ENCODE data around the gene ARHGEF10L.
"Not testable (repeated sequence)": the region's sequence is repeated elsewhere in the genome, so short reads cannot be mapped to it uniquely, and the experiment has no call there.

ARHGEF10L gene

DNA sequence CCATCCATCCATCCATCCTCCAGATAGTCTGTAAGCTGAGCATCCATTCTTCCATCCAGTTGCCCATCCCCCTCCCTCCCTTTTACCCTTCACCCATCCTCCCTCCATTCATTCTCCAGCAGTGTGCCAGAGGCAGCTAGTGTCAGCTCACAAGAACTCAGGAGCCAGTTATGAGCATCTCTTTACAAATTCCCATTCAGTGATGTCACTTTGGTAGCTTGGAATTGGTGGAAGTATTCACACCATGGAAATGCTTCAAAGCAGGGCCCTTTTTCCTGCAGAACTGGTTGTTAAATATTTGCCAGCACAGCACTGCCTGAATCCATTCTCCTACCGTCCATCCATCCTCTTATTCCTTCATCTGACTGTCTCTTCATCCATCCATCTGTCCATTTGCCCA, 72.5 kb downstream of the ARHGEF10L start:
- peak; percentile 80 for DNase-seq

DNA sequence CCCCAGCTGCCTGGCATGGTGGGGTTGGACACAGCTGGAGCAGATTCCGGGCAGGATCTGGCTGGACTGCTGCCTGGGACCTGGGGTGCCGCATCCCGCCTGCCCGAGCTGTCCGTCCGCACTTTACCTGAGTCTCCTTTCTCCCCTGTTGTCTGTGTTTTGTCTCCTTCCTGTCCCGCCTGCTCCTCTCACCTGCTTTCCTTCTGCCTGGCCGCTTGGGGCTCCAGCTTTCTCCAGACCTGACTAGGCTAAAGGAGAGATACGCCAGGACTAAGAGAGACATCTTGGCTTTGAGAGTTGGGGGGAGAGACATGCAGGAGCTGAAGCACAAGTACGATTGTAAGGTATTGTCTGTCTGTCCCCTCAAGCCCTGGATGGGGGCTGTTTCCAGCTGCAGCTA, 73.3 kb downstream of the ARHGEF10L start:
- DNase-seq = no peak

DNA sequence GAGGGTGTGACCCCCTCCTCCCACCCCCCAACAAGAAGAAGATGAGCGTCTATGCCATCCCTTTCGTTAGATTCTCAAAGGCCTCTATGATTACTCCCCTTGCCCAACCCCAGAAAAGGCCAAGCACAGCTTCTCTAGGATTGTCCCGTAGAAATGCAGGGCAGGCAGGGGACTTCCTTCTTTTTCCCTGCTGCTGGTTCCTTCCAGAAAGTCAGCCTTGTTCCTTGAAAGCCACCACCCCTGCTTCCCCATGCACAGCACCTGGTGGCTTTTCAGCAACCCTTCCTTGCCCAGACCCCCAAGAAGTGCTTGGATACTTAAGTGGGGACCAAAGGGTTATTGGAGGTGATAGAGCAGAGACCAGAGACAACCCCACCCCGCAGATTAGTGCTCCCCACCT, 75.1 kb downstream of the ARHGEF10L start:
- DNase-seq = no peak

DNA sequence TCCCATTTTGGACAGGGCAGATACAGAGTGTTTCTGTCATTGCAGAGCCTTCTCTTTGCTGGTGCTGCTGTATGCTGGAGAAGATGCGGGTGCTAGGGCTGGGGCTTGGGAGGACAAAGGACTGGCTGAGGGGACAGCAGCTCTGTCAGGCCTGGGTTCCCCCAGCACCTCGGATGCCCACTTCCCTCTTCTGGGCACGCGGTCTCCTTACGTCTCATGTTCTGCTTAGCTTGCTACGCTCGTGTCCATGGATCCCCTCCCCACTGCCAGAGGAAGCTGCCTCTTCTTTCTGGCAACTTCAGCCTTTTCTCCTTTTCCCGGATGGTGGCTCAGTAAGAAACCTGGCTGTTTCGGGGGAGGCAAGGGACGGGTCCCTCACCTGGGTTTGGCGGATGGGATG, 75.7 kb downstream of the ARHGEF10L start:
- DNase-seq = no peak

DNA sequence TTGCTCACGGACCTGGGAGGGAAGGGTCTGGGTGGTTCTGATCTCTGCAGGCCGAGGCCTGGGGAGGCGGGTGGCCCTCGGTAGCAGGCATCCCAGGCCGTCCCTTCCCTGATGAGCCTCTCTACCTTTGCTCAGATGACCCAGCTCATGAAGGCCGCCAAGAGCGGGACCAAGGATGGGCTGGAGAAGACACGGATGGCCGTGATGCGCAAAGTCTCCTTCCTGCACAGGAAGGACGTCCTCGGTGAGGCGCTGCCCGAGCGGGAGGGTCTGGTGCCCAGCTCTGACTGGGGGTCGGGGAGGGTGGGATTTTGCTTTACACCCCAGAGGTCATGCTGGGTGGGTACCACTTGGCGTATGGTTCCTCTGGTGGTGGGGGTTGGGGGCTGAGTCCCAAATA, 76.5 kb downstream of the ARHGEF10L start:
- DNase-seq = no peak

DNA sequence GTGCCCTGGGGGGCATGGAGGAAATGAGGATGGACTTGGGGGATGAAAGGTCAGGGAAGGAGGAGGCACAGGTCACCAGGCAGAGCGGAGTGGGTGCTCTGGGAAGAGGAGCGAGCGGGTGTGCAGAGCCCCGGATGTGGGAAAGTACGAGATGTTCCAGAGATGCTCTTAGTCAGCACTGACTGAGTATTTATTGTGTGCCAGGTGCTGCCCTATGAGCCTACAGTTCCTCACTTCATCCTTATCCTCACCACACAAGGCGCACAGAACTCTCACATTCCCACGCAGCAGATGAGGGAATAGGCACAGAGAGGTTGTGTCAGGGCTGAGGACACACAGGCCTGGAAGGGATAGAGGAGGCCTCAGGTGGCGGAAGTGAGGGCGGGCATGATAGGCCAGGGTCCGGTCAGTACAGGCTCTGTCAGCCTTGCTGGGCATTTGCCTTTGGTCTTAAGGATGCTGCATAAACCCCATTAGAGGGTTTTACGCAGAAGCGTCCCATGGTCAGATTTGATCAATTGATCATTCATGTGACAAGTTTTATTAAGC, 77.3 kb downstream of the ARHGEF10L start:
- DNase-seq = no peak

DNA sequence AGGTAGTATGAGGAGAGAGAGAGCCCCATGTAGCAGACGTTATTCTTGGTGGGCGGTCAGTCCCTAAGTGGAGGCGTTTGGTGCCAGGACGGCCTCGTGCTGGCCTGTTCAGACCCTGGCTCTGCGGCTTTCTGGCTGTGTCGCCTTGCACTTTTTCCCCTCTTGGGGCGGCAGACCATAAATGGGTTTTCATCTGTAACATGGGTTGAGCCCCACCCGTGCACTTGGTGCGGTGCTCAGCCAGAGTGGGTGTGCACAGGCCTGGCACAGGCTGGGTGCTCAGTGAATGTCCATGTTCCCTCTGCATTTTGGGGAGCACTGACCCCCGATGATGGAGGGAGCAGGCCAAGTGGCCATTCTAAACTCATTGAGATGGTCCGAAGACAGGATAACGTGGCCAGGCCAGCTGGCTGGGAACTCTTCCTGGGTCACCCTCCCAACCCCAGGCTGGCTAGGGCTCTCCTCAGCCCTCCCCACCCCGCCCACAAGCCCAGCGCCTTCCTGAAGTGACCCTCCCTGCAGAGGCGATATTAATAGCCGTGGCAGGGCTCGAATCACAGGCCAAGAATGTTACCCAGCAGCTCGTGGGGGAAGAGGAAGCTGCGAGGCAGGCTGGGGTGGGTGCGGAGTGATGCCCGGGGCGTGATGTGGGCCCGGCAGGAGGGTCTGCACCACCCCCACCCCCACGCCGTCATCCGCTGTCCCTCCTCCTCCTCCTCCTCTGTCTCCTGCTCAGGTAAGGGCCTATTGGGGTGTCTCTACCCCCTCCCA, 78.5 kb downstream of the ARHGEF10L start:
- peak; percentile 49 for DNase-seq

DNA sequence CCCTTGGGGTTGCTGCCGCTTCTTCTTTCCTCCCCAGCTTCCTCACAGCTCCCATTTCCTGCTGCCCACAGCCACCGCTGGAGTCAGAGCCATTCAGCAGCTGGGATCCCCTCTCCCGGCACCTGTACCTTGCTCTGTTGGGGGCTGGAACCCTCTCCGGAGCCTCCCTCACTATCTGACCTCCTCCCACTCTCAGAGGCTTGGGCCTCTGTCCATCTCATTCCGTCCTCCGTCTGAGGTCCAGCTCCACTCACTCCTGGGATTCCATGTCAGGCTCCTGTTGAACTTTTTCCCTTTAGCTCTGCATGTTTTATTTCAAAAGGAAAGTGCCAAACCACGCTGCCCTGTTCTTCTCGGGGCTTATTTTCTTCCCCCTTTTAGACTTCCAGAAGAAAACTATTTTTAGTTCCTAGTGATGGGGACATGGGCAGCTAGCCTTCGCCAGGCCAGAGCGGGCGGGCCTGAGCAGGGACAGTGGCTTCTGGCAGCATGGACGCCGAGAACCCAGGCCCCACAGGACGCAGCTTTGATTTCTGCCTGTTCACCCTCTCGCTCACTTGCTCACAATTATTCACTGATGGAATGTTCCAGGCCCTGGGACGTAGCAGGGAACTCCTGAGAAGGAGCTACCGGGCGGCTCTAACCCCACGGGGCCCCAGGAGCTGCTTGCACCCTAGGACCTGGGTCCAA, 79.2 kb downstream of the ARHGEF10L start:
- DNase-seq = no peak

DNA sequence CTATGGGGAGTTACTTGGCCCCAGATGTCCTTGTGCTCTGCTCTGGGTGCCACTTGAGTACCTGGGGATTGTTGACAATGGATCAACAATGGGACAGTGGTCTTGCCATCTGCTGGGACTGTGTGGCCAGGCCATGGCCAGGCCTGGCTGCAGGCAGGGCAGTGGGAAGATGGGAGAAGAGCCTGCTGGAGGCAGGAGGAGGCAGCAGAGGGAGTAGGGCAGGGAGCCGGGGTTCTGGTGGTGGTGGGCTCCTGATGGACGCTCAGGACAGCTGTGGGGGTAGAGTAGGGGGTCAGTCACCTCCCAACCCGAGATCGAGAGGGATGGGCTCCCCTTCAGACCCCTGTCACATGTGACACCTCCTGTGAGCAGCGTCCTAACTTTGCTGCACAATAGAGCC, 81.0 kb downstream of the ARHGEF10L start:
- DNase-seq = no peak

DNA sequence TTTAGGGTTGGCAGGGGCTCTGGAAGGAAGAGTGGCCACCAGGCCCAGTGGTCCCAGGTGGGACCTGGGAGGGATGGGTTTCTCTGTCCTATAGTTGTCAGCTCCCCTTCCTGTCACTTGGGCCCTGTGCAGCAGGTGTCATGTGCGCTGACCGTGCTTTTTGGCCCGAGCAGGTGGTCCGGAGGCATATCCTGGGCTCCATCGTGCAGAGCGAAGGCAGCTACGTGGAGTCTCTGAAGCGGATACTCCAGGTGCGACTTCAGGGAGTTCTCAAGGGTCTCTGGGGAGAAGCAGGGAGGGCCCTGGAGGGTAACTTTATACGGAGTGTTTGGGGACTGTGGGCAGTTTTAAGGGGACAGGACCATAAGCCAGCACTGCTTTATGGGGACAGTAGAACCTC, 82.2 kb downstream of the ARHGEF10L start:
- DNase-seq = no peak

DNA sequence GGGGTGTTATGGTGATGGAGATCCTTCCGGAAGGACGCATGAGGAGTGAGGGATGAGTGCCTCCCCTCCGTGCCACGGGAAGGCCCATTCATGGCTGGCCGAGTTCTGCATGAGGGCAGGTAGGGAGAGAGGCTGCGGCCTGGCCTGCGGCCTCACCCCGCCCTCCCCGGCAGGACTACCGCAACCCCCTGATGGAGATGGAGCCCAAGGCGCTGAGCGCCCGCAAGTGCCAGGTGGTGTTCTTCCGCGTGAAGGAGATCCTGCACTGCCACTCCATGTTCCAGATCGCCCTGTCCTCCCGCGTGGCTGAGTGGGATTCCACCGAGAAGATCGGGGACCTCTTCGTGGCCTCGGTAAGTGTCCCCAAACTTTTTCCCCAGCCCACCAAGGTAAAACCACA, 83.3 kb downstream of the ARHGEF10L start:
- no peak for DNase-seq

DNA sequence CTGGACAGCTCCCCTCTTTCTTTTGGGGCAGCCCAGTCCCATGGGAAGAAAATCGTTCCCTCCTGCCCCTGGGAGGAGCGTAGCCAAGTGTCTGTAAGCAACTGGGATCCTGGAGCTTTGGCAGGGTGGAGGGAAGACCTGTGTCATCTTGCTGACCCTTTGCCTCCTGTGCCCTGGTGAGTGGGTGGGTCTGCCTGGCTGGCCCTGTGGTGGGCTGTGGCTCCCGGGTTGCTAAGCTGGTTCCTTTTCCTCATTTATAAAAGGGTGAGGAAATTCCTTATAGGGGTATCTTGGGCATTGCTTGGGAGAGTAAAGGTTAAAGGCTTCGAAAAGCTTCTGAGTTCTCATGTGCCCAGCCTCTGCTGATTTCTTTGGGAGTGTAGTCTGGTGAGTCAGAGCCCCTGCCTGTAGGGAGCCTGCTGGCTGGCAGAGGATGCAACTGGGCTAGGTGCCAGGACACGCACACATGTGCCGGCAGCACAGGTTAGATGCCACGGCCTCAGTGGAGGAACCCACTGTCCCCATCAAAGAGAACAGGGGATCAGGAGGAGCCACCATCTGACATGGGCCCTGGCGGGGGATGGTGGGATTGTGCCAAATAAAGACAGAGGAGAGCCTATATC, 85.2 kb downstream of the ARHGEF10L start:
- peak; percentile 54 for DNase-seq

DNA sequence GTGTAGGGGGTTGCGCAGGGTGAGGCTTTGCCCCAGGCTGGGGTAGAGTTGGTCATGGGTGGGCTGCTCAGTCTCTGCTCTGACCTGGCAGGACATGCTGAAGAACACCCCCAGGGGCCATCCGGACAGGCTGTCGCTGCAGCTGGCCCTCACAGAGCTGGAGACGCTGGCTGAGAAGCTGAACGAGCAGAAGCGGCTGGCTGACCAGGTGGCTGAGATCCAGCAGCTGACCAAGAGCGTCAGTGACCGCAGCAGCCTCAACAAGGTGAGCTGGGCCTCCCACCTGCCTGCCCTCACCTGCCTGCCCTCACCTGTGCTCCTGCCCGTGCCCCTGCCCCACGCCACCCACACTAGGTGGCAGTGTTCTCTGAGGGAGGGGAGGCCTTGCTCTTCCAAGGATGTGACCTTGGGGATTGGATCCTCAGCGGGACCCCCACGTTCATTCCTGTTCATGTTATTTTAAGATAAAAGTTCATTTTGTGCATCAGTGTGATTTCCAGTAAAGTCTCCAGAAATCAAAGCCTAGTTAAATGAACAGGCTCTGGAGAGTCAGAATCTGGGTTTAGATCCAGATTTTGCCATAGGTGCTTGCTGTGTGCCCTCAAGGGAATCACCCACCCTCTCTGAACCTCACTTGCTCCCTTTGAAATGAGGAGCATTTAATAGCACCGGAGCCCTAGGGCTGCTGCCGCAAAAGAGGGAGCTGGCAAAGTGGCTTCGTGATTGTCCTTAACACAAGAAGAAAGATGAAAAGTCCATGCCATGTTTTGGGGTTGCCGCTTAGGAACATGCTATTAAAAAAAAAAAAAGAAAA, 87.9 kb downstream of the ARHGEF10L start:
- no peak for DNase-seq

DNA sequence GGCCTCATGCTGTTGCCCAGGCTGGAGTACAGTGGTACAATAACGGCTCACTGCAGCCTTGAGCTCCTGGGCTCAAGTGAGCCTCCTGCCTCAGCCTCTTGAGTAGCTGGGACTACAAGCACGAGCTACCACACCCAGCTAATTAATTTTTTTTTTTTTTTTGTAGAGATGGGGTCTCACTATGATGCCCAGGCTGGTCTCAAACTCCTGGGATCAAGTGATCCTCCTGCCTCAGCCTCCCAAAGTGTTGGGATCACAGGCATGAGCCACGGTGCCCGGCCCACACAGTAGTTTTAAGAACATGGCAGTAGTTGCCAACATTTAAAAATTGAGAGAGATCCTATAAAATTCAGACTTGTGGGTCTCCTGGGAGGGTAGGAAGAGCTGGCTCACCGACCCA, 89.5 kb downstream of the ARHGEF10L start:
- not testable (repeated sequence) for DNase-seq

DNA sequence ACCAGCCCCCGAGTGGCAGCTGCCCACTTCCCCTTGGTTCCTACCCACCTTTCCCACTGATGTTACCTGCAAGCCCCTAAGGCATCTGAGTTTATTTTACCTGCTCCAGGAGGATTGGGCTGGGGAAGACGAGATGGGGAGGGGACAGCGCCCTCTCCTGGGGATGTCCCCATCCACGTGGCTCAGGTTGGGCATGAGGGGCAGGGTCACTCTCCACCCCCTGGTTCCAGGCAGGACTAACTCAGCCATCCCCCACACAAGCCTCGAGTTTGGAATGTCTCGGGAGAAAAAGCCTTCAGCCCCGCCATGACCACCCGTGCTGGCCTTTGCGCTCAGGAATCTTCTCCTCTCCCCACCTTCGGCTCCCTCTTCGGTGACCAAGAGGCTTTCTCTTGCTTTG, 90.0 kb downstream of the ARHGEF10L start:
- DNase-seq = no peak

DNA sequence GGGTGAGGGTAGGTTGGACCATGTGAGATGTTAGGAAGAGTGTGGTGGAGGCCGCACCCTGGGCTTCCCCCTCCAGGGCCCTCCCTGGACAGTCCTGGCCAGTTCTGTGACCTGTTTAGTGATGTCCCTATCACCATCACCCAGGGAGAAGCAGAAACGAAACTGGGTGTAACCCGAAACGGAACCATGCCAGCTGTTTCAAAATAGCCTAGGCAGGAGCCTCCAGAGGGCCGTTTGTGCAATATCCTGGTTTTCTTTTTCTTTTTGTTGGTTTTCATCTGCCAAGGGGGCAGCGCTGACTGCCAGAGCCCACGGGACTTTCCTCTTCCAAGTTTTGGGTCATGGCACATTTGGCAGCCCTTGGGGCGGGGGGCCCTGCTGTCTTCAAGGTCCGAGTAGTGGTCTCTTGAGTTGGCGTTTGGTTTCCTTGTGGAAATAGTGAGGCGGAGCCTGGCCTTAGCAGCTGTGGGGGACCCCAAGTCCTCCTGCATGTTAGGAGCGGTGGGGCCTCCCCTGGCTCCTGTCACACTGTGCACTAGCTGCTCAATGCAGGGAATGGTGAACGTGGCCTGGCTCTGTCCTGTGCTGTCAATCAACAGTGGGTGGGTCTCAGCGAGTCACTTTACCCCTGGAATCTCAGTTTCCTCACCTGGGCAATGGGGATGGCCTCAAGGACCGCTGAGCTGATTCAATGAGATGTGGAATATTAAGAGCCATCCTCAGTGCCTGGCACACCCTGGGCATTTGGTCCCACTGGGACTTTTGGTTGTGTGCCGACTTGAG, 90.7 kb downstream of the ARHGEF10L start:
- no peak for DNase-seq

DNA sequence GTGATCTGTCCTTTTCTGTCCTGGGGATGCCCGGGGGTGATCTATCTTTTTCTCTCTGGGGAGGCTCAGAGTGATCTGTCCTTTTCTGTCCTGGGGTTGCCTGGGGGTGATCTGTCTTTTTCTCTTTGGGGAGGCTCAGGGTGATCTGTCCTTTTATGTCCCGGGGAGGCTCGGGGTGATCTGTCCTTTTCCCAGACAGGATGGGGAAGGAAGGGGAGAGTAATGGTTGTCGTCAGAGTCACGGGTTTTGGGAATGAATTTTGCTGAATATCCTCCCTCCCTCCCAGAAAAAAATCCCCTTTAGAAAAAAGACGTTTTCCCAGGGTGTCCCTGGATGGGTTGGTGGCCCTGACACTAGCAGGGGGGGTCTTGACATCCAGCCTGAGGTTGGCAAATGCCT, 91.5 kb downstream of the ARHGEF10L start:
- no peak for DNase-seq

DNA sequence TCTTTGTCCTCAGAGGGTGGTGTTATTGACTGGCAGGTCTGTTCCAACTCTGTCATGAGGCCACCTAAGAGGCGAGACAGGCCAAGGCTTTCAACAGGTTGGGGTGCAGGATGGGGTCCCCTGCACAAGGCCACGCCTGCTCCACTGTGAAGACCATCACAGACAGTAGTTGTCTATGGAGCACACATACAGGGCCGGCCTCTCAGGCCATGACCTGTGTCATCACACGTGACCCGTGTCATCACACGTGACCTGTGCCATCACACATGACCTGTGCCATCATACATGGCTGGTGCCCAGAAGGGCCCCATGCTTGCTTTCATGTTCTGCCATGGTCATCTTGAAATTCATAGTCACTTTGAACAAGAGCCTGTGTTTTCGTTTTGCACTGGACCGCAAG, 91.9 kb downstream of the ARHGEF10L start:
- DNase-seq = no peak

DNA sequence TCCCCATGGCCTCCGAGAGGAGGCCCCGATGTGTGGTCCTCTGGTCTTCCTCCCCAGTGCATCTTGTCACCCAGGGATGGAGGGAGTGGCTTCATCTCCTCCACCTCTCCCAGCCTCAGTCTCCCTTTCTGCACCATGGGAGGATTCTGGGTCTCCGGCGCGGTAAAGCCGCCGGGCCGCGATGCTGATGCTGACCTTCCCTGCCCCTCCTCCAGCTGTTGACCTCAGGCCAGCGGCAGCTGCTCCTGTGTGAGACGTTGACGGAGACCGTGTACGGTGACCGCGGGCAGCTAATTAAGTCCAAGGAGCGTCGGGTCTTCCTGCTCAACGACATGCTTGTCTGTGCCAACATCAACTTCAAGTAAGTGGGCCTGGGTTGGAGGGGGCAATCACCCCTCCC, 92.6 kb downstream of the ARHGEF10L start:
- DNase-seq = no peak

DNA sequence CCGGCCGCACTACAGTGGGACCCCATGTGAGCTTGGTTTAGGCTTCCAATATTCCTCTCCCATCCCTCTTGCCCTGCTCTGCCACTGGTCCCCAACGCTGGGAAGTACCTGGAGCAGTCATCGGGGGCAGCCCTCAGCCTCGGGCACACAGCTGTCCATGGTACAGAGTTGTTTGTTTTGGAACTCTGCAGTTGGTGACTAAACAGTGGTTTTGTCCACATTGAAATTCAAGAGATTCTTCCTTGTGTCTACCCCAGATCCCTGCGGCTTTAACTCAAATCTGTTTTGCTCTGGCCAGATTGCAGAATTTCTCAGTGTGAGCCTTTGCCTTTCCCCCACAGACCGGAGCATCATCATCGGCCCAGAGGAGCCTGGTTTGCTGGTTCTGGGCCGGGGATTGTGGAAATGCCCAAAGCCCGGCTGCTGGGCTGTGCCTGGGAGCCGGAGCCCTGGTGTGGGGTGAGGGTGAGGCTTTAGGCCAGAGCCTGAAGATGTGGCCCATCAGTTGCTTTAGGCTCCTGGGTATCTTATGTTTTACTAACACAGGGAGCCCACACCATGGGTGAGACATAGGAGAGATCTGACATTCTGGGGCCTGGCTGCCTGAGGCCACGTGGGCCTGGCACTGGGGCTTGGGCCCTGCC, 93.2 kb downstream of the ARHGEF10L start:
- DNase-seq = peak; percentile 49

DNA sequence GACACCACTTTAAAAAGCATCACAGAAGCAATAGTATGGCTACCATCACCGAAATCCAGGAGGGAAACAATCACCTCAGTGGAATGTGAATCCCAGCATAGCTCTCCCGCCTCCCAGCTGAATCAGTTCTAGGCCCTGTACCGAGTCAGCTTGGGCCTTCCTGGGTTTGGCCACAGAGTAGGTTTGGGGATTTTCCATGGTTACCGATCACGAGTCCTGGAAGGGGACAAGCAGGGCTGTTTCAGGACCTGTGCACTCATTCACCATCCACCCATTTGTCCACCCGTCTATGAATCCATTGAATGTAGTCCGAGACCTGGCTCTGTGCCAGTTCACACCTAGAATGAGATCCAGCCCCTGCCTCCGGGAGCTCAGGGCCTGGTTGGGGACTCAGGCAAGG, 94.2 kb downstream of the ARHGEF10L start:
- DNase-seq = peak; percentile 53

Measured in fibroblast of skin of scalp (primary cell).